ENCODE results near the gene PEBP1. TPM values are rescaled to one million over a fixed set of nuclear protein-coding genes. Genes with fewer than 3 reads are reported as not detected.
A peak's percentile ranks its signal among the peaks of the same experiment; 100 is the strongest.

The PEBP1 gene
- total RNA-seq, 2 experiments from 2014 or later, result 128 to 132 TPM

GRCh38 chr12:118137148-118137678 is 1.3 kb downstream of the PEBP1 start:
- H3K27ac Mint-ChIP-seq, result peak overlapping the region; percentile 72
- H3K9me3 Mint-ChIP-seq, result no peaks in the 10 kb centered on the region
- ChIA-PET POLR2A (interaction anchor here (0.6 to 1.3 kb wide), 2 partner anchors 16 to 77 kb away, joined by 3 read pairs; partner anchors contain the start of gene WSB2), CTCF (interaction anchor here (1.2 to 2.8 kb wide), 3 partner anchors 10 to 262 kb away, joined by 3 to 31 read pairs (median 13); partner anchors contain the start of gene SUDS3)
- H3K27me3 Mint-ChIP-seq, result no peaks in the 10 kb centered on the region
- peaks cover 23% of the 10 kb centered on the region for H3K4me1 Mint-ChIP-seq (ENCODE audit: low read depth)
- intact Hi-C loops (cut with micrococcal nuclease), result loop anchor here (2.0 to 5.0 kb wide), 2 partner anchors 16 to 75 kb away; partner anchors contain the start of gene WSB2
- no peak for DNase-seq
- peak overlapping the region; percentile 91 for H3K4me3 Mint-ChIP-seq
- peaks cover 28% of the 10 kb centered on the region for H3K36me3 Mint-ChIP-seq

GRCh38 chr12:118140825-118141224 is 4.9 kb downstream of the PEBP1 start:
- Mint-ChIP-seq H3K36me3 (peaks cover 50% of the 10 kb centered on the region), H3K4me3 (no peak overlapping the region), H3K27me3 (no peaks in the 10 kb centered on the region), H3K4me1 (ENCODE audit: low read depth) (peaks cover 26% of the 10 kb centered on the region), H3K9me3 (no peaks in the 10 kb centered on the region), H3K27ac (no peak overlapping the region)
- POLR2A ChIA-PET, result no interaction called here
- intact Hi-C loops (cut with micrococcal nuclease), result no loop called here
- no peak for DNase-seq
- CTCF ChIA-PET, result interaction anchor here (1.3 to 3.0 kb wide), 2 partner anchors 10 to 236 kb away, joined by 6 to 19 read pairs; partner anchors contain the start of gene SUDS3

GRCh38 chr12:118144499-118144898 is 8.6 kb downstream of the PEBP1 start:
- peaks cover 12% of the 10 kb centered on the region for H3K4me1 Mint-ChIP-seq (ENCODE audit: low read depth)
- ChIA-PET CTCF (no interaction called here), POLR2A (no interaction called here)
- H3K27me3 Mint-ChIP-seq, result no peaks in the 10 kb centered on the region
- no peak overlapping the region for H3K4me3 Mint-ChIP-seq
- no peak for DNase-seq
- intact Hi-C loops (cut with micrococcal nuclease), result no loop called here
- peaks cover 43% of the 10 kb centered on the region for H3K36me3 Mint-ChIP-seq
- H3K27ac Mint-ChIP-seq, result peak overlapping the region; percentile 33
- H3K9me3 Mint-ChIP-seq, result no peaks in the 10 kb centered on the region

DNA sequence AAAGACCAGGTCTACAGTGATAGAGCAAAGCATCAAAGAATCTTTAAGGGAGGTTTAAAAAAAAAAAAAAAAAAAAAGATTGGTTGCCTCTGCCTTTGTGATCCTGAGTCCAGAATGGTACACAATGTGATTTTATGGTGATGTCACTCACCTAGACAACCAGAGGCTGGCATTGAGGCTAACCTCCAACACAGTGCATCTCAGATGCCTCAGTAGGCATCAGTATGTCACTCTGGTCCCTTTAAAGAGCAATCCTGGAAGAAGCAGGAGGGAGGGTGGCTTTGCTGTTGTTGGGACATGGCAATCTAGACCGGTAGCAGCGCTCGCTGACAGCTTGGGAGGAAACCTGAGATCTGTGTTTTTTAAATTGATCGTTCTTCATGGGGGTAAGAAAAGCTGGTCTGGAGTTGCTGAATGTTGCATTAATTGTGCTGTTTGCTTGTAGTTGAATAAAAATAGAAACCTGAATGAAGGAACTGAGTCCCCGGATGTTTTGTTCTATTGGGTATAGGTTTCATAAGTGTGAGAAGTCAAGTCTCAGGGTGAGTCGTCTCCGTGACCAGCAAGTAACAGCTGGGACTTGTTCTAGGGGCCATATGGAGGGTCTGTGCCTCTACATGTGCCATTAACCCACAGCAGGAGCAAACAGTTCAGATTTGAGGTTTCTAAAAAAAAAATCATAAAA is 9.3 kb downstream of the PEBP1 start:
- Mint-ChIP-seq H3K27me3 (no peaks in the 10 kb centered on the region), H3K27ac (peak overlapping the region; percentile 78), H3K4me1 (ENCODE audit: low read depth) (peaks cover 12% of the 10 kb centered on the region), H3K9me3 (no peaks in the 10 kb centered on the region), H3K36me3 (peaks cover 40% of the 10 kb centered on the region), H3K4me3 (no peak overlapping the region)
- ChIA-PET CTCF (no interaction called here), POLR2A (no interaction called here)
- intact Hi-C loops (cut with micrococcal nuclease), result no loop called here
- DNase-seq, result no peak

DNA sequence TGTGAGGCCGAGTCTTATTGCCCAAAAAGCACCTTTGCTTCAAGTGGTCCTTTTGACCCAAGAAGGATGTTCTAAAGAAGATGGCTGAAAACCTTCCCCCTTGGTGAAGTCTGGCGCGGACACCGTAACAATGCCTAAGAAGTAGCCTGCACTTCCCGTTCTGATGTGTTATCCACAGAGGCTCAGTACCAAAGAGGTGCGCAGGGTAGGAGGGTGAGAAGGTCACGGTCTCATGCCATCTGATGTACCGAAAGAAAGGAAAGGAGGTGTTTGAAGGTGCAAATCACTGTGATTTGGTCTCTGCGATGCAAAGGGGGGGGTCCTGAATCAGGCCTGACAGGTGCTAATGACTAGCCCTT is 9.9 kb downstream of the PEBP1 start:
- ChIA-PET POLR2A (no interaction called here), CTCF (no interaction called here)
- no peak overlapping the region for H3K4me3 Mint-ChIP-seq
- H3K27ac Mint-ChIP-seq, result peak overlapping the region; percentile 49
- no peaks in the 10 kb centered on the region for H3K27me3 Mint-ChIP-seq
- peaks cover 12% of the 10 kb centered on the region for H3K4me1 Mint-ChIP-seq (ENCODE audit: low read depth)
- no peak for DNase-seq
- H3K36me3 Mint-ChIP-seq, result peaks cover 38% of the 10 kb centered on the region
- intact Hi-C loops (cut with micrococcal nuclease), result no loop called here
- H3K9me3 Mint-ChIP-seq, result no peaks in the 10 kb centered on the region

GRCh38 chr12:118148287-118148686 is 12.4 kb downstream of the PEBP1 start:
- intact Hi-C loops (cut with micrococcal nuclease), result no loop called here
- Mint-ChIP-seq H3K27ac (no peak overlapping the region), H3K4me3 (no peak overlapping the region), H3K27me3 (no peaks in the 10 kb centered on the region), H3K4me1 (ENCODE audit: low read depth) (peaks cover 10% of the 10 kb centered on the region), H3K36me3 (peaks cover 35% of the 10 kb centered on the region), H3K9me3 (no peaks in the 10 kb centered on the region)
- no peak for DNase-seq
- ChIA-PET CTCF (interaction anchor here (1.6 kb wide), 1 partner anchor 10 kb away, joined by 3 read pairs; no protein-coding TSS in a partner anchor), POLR2A (interaction anchor here (1.8 kb wide), 1 partner anchor 12 kb away, joined by 5 read pairs; the partner anchor contains the start of gene PEBP1)

- intact Hi-C loops (cut with micrococcal nuclease), result no loop called here
- H3K36me3 Mint-ChIP-seq, result peaks cover 19% of the 10 kb centered on the region
- no peak overlapping the region for H3K4me3 Mint-ChIP-seq
- DNase-seq, result no peak
- H3K27me3 Mint-ChIP-seq, result no peaks in the 10 kb centered on the region
- no peaks in the 10 kb centered on the region for H3K9me3 Mint-ChIP-seq
- CTCF ChIA-PET, result interaction anchor here (2.4 kb wide), 1 partner anchor 10 kb away, joined by 6 read pairs; no protein-coding TSS in a partner anchor
- H3K27ac Mint-ChIP-seq, result no peak overlapping the region
- H3K4me1 Mint-ChIP-seq (ENCODE audit: low read depth), result peaks cover 2% of the 10 kb centered on the region
- POLR2A ChIA-PET, result no interaction called here
These were observed 14.7 kb downstream of the PEBP1 start for GRCh38 chr12:118150625-118151024.

DNA sequence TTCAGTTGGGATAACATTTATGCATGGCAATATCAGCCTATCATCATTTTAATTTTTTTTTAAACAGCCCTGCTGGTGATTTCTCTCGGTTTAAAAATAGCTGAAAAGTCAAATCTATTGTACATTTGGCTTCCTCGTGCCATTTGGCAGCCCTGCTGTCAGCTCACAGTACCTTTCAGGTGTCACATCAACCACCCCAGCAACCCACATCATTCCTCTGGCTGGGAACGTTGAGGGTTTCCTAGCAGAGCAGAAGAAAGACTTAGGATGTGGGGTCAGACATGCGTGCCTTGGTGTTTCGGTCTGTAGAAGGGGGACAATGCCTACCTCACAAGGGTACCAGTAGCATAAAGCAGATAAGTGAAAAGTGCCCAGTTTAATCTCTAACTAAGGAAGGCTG is 15.8 kb downstream of the PEBP1 start:
- H3K27me3 Mint-ChIP-seq, result no peaks in the 10 kb centered on the region
- CTCF ChIA-PET, result interaction anchor here (2.4 kb wide), 1 partner anchor 12 kb away, joined by 6 read pairs; no protein-coding TSS in a partner anchor

GRCh38 chr12:118160536-118160935 is 24.6 kb downstream of the PEBP1 start:
- Mint-ChIP-seq H3K4me1 (ENCODE audit: low read depth) (peaks cover 10% of the 10 kb centered on the region), H3K27me3 (no peaks in the 10 kb centered on the region), H3K4me3 (no peak overlapping the region), H3K9me3 (no peaks in the 10 kb centered on the region), H3K36me3 (peaks cover 16% of the 10 kb centered on the region), H3K27ac (no peak overlapping the region)
- ChIA-PET POLR2A (interaction anchor here (0.6 to 0.7 kb wide), 2 partner anchors 45 to 140 kb away, joined by 3 read pairs; no protein-coding TSS in a partner anchor), CTCF (interaction anchor here (0.6 to 8.4 kb wide), 4 partner anchors 21 to 1383 kb away, joined by 3 to 69 read pairs (median 4); partner anchors contain the start of gene SUDS3)
- DNase-seq, result no peak
- intact Hi-C loops (cut with micrococcal nuclease), result loop anchor here (10.0 kb wide), 1 partner anchor 286 kb away; no protein-coding TSS in a partner anchor

More for the DNA sequence above, 15.8 kb downstream of the PEBP1 start:
- Mint-ChIP-seq H3K4me1 (ENCODE audit: low read depth) (no peaks in the 10 kb centered on the region), H3K4me3 (no peak overlapping the region), H3K36me3 (peaks cover 15% of the 10 kb centered on the region), H3K9me3 (no peaks in the 10 kb centered on the region), H3K27ac (no peak overlapping the region)
- intact Hi-C loops (cut with micrococcal nuclease), result no loop called here
- DNase-seq, result no peak
- POLR2A ChIA-PET, result no interaction called here

DNA sequence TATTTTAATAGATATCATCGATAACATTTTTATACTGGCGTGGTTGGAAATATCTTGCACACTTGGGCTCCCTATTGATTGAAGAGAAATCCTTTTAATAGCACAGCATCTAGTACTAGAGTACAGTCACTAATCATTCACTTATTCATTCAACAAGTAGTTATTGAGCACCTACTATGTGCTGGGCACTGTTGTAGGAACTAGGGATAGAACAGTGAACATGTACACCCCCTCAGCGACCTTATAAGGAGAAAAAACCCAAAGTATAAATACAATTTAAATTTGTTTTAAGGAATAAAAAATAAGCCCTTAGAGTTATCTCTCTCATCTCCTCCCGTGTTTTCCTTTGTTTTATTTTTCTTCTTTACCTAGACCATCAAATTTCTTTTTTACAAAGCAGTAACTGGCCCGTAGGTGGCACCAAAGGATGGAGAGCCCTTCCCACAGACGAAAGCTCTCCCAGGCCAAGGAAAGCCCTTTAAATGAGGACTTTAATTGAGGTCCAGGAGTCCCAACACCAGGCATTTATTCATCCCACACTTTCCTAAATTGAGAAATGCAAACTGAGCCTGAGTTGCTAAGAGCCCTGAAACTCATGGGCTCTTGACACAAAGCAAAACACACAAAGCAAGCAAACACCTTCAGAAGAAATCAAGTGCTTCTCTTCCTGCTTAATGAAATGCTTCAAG is 29.0 kb downstream of the PEBP1 start:
- Mint-ChIP-seq H3K27me3 (no peaks in the 10 kb centered on the region), H3K4me1 (ENCODE audit: low read depth) (peaks cover 37% of the 10 kb centered on the region), H3K36me3 (peaks cover 21% of the 10 kb centered on the region), H3K4me3 (no peak overlapping the region), H3K27ac (peak overlapping the region; percentile 30), H3K9me3 (no peaks in the 10 kb centered on the region)
- DNase-seq, result peak; percentile 33
- CTCF ChIA-PET, result interaction anchor here (0.6 to 8.4 kb wide), 14 partner anchors 9 to 309 kb away, joined by 3 to 69 read pairs (median 3); partner anchors contain the start of gene SUDS3
- POLR2A ChIA-PET, result interaction anchor here (0.9 to 1.4 kb wide), 2 partner anchors 29 to 192 kb away, joined by 3 read pairs; partner anchors contain the start of gene PEBP1
- intact Hi-C loops (cut with micrococcal nuclease), result loop anchor here (10.0 kb wide), 1 partner anchor 290 kb away; no protein-coding TSS in a partner anchor

DNA sequence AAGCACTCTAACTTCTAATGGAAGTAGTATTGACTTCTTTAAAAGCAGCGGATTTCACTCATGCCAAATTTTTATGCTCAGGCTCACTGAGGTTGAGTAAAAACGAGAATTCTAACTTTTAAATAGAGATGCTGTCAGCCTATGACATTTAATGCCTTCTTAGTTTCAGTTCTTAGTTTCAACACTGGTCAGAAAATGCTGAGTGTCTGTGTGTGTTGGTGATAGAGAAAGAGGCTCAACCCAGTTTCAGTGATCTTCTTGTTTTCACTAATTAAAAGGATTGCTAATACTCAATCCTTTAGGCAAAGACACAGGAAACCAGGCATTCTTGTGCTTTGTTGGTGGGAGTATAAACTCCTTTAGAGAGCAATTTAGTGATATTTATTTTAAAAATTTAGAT is 31.0 kb downstream of the PEBP1 start:
- H3K27me3 Mint-ChIP-seq, result no peaks in the 10 kb centered on the region
- DNase-seq, result no peak
- ChIA-PET POLR2A (interaction anchor here (0.6 to 1.6 kb wide), 2 partner anchors 121 to 209 kb away, joined by 3 to 6 read pairs; partner anchors contain the start of gene SUDS3), CTCF (interaction anchor here (0.6 to 8.4 kb wide), 6 partner anchors 31 to 309 kb away, joined by 3 to 69 read pairs (median 4); partner anchors contain the start of genes PEBP1 and SUDS3)
- H3K9me3 Mint-ChIP-seq, result no peaks in the 10 kb centered on the region
- H3K4me1 Mint-ChIP-seq (ENCODE audit: low read depth), result peaks cover 37% of the 10 kb centered on the region
- H3K27ac Mint-ChIP-seq, result no peak overlapping the region
- intact Hi-C loops (cut with micrococcal nuclease), result loop anchor here (1.0 to 10.0 kb wide), 5 partner anchors 32 to 292 kb away; partner anchors contain the start of gene SUDS3
- H3K4me3 Mint-ChIP-seq, result no peak overlapping the region
- peaks cover 25% of the 10 kb centered on the region for H3K36me3 Mint-ChIP-seq

Data from activated CD4-positive, alpha-beta memory T cell treated with anti-CD3 and anti-CD28 coated beads for 36 hours (primary cell).